ENCODE data around the gene GFI1. TPM values are rescaled to one million over a fixed set of nuclear protein-coding genes. Genes with fewer than 3 reads are reported as not detected.
"Not testable (repeated sequence)": the region's sequence is repeated elsewhere in the genome, so short reads cannot be mapped to it uniquely, and the experiment has no call there.

GFI1 gene
- total RNA-seq, 1 experiment from 2014 or later: 3.7 TPM

- DNase-seq (ENCODE audit: low read depth): no peak
Observed at GRCh38 chr1:92466683-92467352, 19.9 kb downstream of the GFI1 start.

DNA sequence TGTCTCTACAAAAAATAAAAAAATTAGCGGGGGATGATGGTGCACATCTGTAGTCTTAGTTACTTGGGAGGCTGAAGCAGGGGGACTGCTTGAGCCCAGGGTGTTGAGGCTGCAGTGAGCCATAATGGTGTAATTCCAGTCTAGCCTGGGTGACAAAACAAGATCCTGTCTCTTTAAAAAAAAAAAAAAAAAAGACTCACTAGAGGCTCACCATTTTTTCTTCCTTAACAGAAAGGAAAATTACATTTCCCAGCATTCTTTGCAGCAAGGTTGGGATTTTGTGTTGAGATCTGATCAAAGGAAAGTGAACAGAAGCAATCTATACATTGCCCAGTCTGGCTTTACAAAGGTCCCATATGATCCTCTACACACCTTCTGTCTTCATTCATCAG lies 21.5 kb downstream of the GFI1 start:
- DNase-seq (ENCODE audit: low read depth): no peak

GRCh38 chr1:92464588-92465255 lies 22.0 kb downstream of the GFI1 start:
- DNase-seq (ENCODE audit: low read depth): no peak

DNA sequence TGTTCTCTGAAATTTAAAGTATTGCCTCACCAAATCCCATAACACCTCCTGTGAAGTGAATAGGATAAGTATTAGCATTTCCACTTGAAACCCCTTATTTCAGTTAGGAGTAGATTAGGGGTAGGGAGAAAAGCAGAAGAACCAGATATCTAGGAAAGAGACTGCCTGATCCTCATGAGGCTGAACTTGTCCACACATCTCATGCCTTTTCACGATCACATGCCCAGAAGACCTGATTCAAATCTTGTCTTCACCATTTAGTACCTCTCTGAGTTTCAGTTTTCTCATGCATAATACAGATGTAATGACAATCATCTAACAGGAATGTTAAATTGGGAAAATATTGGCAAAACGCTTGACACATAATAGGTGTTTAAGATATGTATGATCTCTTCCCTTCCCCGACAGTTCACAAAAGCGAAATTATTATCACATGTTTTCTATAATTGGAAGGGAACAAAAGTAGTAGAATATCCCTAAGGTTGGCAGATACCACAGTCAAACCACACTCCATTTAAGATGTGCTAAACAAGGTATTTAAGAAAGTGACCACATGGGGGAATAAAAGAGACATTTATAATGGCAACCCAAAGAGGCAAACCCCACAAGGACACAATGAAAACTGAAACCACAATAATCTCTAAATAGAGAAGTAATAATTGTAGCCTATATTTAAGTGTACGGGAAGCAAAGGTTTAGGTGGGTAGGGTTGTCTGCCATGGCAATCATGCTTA lies 25.2 kb downstream of the GFI1 start:
- peak; percentile 40 for DNase-seq (ENCODE audit: low read depth)

GRCh38 chr1:92459871-92460320 lies 26.8 kb downstream of the GFI1 start:
- no peak for DNase-seq (ENCODE audit: low read depth)

- DNase-seq (ENCODE audit: low read depth): no peak
Observed at GRCh38 chr1:92458146-92458545, 28.6 kb downstream of the GFI1 start.

DNA sequence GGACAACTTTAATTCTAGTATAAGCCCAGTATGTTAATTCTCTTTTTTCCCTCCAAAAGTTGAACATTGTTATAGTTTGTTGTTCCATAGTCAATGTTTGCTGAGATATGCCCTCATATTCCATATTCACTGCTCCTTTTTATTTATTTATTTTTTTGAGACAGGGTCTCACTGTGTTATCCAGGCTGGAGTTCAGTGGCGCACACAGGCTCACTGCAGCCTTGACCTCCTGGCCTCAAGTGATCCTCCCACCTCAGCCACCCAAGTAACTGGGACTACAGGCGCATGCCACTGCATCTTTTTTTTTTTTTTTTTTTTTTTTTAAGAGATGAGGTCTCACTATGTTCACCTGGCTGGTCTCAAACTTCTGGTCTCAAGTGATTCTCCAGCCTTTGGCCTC lies 38.7 kb downstream of the GFI1 start:
- no peak for DNase-seq (ENCODE audit: low read depth)

DNA sequence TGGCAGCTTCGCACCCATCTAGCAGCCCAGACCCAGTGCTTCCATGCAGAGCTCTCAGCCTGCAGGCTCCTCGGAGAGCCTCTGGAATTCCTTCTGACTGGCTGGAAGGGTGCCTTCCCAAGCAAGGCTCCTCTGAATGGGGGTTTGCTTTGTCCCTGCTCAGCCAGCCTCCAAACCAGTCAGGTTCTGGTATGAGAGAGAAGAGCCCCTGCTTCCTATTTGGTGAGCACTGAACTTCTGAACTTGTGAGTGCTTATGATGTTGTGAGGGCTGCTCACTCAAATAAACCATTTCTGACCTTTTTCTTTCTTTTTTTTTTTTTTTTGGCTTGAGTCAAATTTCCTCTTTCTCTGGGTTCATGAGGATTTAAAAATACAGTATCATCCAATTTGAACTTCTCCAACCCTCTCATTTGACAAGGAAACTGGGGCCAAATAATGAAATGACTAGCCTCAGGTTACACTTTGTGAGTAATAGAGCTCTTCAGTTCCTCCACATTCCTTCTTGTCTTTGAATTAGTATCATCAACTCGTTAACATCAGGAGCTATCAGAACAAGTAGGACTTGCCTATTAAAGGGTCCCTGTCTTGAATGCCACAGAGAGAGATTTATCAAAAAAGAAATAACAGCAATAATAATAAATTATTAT lies 39.6 kb downstream of the GFI1 start:
- peak; percentile 7 for DNase-seq (ENCODE audit: low read depth)

GRCh38 chr1:92446546-92446945 lies 40.2 kb downstream of the GFI1 start:
- peak; percentile 21 for DNase-seq (ENCODE audit: low read depth)

DNA sequence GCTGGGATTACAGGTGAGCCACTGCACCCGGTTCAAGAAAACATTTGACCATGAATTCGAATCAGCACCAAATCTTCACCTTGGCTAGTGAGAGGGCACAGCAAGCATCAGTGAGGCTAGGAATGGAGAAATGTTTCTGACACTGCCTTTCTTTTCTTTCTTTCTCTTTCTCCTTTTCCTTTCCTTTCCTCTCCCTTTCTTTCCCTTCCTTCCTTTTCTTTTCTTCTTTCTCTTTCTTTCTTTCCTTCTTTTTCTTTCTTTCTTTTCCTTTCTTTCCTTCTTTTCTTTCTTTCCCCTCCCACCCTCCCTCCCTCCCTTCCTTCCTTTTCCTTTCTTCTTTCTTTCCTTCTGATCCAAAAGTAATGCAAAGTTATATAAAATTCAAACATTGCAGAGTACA lies 40.9 kb downstream of the GFI1 start:
- no peak for DNase-seq (ENCODE audit: low read depth)

DNA sequence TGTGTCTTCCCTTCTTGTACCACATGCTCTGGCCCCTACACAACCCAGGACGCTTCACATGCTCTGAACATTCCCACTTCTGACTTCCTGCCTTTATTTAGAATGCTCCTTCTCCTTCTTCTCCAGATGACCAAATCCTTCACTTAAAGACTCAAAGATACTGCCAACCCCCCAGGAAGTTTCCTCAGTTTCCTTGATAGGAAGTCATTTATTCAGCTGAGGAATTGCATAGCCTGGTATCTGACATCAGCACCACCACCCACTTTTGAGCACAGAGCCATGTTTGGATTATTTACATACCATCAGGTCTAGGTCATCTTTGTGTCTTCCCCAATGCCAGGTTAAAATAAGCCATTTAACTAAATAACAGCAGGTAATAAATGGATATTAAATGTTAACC lies 42.4 kb downstream of the GFI1 start:
- peak; percentile 3 for DNase-seq (ENCODE audit: low read depth)

GRCh38 chr1:92443893-92444292 lies 42.8 kb downstream of the GFI1 start:
- no peak for DNase-seq (ENCODE audit: low read depth)

DNA sequence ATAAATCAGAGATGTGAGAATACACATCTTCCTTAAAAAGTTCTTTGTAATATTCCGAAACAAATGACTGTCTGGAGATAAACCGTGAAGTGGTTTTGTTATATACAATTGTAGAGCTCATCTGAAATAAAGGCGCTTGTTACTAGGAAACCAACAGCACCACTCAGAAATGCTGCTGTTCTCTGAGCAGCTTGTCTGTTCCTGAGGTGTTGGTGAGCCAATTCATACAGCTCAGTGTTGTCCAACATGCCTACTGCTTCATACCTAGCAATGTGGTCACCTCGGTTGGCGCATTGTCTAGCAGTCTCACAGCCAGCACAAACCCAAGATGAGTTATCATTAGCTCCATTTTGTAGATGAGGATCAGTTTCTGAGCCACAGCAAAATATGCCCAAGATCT lies 44.4 kb downstream of the GFI1 start:
- no peak for DNase-seq (ENCODE audit: low read depth)

DNA sequence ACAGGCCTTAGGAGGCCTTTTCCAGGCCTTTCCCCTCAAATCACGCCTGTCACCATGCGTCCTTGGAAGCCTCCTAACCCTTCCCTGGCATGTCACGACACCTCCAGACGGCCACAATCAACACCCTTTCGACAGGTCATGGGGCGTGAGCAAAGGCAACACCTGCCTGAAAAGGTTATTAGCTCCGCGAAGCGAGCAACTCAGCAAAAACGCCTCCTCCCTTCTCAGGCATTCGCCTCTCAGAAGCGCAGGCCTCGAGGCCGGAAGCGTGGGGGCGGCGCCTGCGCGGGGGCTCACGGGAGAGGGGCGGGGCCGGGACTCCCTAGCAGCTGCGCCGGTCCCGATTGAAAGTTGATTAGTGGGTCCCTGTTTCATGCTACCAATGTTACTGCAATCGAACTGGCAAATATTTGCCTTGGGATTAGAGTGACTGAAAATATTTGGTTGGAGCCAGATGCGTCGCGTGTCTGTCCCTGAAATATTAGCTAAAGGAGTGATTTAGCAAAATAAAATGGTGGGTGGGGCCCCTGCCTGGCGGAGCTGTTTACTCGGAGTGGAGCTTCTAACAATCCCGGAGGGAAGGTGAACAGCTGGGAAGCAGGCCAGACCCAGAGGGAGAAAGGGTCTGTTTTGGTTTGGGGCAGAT lies 44.9 kb downstream of the GFI1 start:
- DNase-seq (ENCODE audit: low read depth): no peak

GRCh38 chr1:92441316-92441696 lies 45.4 kb downstream of the GFI1 start:
- no peak for DNase-seq (ENCODE audit: low read depth)

DNA sequence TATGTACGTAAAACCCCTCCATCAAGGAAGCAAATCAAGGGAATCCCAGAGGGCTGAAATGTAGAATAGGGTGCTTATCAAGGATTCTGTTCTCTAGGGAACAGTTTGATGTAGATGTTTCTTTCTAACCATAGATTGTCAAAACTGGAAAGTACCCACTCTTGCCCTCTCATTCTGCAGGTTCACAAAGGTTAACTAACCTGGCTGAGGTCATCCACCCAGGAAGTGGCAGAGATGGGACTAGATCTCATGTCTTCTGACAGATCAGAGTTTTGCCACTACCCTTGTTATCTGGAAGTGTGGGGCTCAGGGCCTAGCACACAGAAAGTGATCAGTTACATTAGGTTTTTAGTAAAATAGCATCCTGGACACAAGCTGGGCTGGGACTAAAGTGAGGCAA lies 47.4 kb downstream of the GFI1 start:
- DNase-seq (ENCODE audit: low read depth): no peak

- DNase-seq (ENCODE audit: low read depth): not testable (repeated sequence)
Observed at GRCh38 chr1:92434572-92434971, 52.2 kb downstream of the GFI1 start.

DNA sequence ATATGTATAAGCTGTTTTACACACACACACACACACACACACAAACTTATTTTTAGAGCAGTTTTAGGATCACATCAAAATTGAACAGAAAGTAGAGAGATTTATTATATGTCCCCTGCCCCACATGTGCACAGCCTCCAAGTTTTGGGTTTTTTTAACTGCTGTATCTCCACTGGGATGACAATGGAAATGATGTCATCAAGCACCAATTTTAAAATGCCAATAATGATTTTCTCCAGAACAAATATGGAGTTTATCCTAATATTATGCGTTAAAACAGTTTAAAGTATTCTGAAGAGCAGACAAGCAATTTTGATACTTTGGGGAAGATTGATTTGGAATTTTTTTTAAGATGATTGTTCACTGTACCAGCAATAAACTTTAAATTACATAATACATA lies 56.7 kb downstream of the GFI1 start:
- no peak for DNase-seq (ENCODE audit: low read depth)

- DNase-seq (ENCODE audit: low read depth): no peak
Observed at GRCh38 chr1:92425617-92426016, 61.1 kb downstream of the GFI1 start.

Measured in HT1080 (cell line).